Dendritic cell treated with granulocyte-macrophage colony-stimulating factor and Interleukin-4, amounts not matched to agents 40 ng/mL and 50 ng/mL, for 4 days (primary cell): ENCODE measurements around the gene OR5AU1.
A peak's percentile ranks its signal among the peaks of the same experiment; 100 is the strongest.

Experiments used
- H3K27ac Mint-ChIP-seq: one replicate; pipeline ENCODE4 v1.8.0; 2022; ENCODE audit warnings: mild to moderate bottlenecking, mixed read lengths
- H3K27me3 Mint-ChIP-seq: one replicate; pipeline ENCODE4 v1.8.0; 2022; ENCODE audit warnings: mild to moderate bottlenecking, mixed read lengths
- H3K36me3 Mint-ChIP-seq: one replicate; pipeline ENCODE4 v1.8.0; 2022; ENCODE audit warnings: low read depth, mixed read lengths
- H3K4me1 Mint-ChIP-seq: one replicate; pipeline ENCODE4 v1.8.0; 2022; ENCODE audit warnings: low read depth, mixed read lengths
- H3K4me3 Mint-ChIP-seq: one replicate; pipeline ENCODE4 v1.8.0; 2022; ENCODE audit warnings: mild to moderate bottlenecking, moderate library complexity, mixed read lengths
- H3K9me3 Mint-ChIP-seq: one replicate; pipeline ENCODE4 v1.8.0; 2022; ENCODE audit warnings: mixed read lengths
- intact Hi-C: fragments of 100-400 bp; cut with micrococcal nuclease; formaldehyde crosslinking; loops from one replicate; pipeline ENCODE4 v1.15.0; 2022

The OR5AU1 gene

GRCh38 chr14:21155963-21156362, at the start of gene OR5AU1:
Gene OR5AU1, minus strand, starts transcription at chr14:21156063. Its CDS starts 191 bp downstream, at chr14:21155872.
- Mint-ChIP-seq H3K9me3 (no peaks in the 10 kb centered on the region), H3K27me3 (peaks cover 10% of the 10 kb centered on the region), H3K27ac (no peak within 1 kb of the TSS), H3K36me3 (no peaks in the 10 kb centered on the region), H3K4me1 (no peaks in the 10 kb centered on the region), H3K4me3 (no peak within 1 kb of the TSS)
- intact Hi-C loops: no loop called here

GRCh38 chr14:21205026-21205677, 49.3 kb upstream of the OR5AU1 start:
- Mint-ChIP-seq H3K4me3 (no peak overlapping the region), H3K27me3 (no peaks in the 10 kb centered on the region), H3K9me3 (no peaks in the 10 kb centered on the region), H3K36me3 (peaks cover 93% of the 10 kb centered on the region), H3K4me1 (peaks cover 51% of the 10 kb centered on the region), H3K27ac (no peak overlapping the region)
- intact Hi-C loops: no loop called here

GRCh38 chr14:21204167-21205025, 48.5 kb upstream of the OR5AU1 start:
- no peaks in the 10 kb centered on the region for H3K27me3 Mint-ChIP-seq
- H3K4me1 Mint-ChIP-seq: peaks cover 51% of the 10 kb centered on the region
- intact Hi-C loops: no loop called here
- peaks cover 86% of the 10 kb centered on the region for H3K36me3 Mint-ChIP-seq
- H3K4me3 Mint-ChIP-seq: no peak overlapping the region
- no peak overlapping the region for H3K27ac Mint-ChIP-seq
- H3K9me3 Mint-ChIP-seq: no peaks in the 10 kb centered on the region

GRCh38 chr14:21203470-21204166, 47.8 kb upstream of the OR5AU1 start:
- Mint-ChIP-seq H3K27ac (peak overlapping the region; percentile 8), H3K27me3 (no peaks in the 10 kb centered on the region), H3K4me1 (peaks cover 51% of the 10 kb centered on the region), H3K36me3 (peaks cover 78% of the 10 kb centered on the region), H3K9me3 (no peaks in the 10 kb centered on the region), H3K4me3 (no peak overlapping the region)
- intact Hi-C loops: no loop called here

GRCh38 chr14:21202463-21203358, 46.8 kb upstream of the OR5AU1 start:
- intact Hi-C loops: no loop called here
- peak overlapping the region; percentile 8 for H3K27ac Mint-ChIP-seq
- H3K9me3 Mint-ChIP-seq: no peaks in the 10 kb centered on the region
- H3K4me3 Mint-ChIP-seq: no peak overlapping the region
- H3K27me3 Mint-ChIP-seq: no peaks in the 10 kb centered on the region
- H3K4me1 Mint-ChIP-seq: peaks cover 57% of the 10 kb centered on the region
- peaks cover 69% of the 10 kb centered on the region for H3K36me3 Mint-ChIP-seq

GRCh38 chr14:21201732-21202462, 46.0 kb upstream of the OR5AU1 start:
- H3K9me3 Mint-ChIP-seq: no peaks in the 10 kb centered on the region
- intact Hi-C loops: no loop called here
- H3K4me3 Mint-ChIP-seq: no peak overlapping the region
- no peak overlapping the region for H3K27ac Mint-ChIP-seq
- H3K27me3 Mint-ChIP-seq: no peaks in the 10 kb centered on the region
- peaks cover 55% of the 10 kb centered on the region for H3K4me1 Mint-ChIP-seq
- peaks cover 61% of the 10 kb centered on the region for H3K36me3 Mint-ChIP-seq

GRCh38 chr14:21200752-21201461, 45.0 kb upstream of the OR5AU1 start:
- Mint-ChIP-seq H3K36me3 (peaks cover 51% of the 10 kb centered on the region), H3K27ac (no peak overlapping the region), H3K27me3 (no peaks in the 10 kb centered on the region), H3K4me3 (no peak overlapping the region), H3K9me3 (no peaks in the 10 kb centered on the region), H3K4me1 (peaks cover 45% of the 10 kb centered on the region)
- intact Hi-C loops: no loop called here

- Mint-ChIP-seq H3K27ac (no peak overlapping the region), H3K36me3 (peaks cover 41% of the 10 kb centered on the region), H3K4me1 (peaks cover 40% of the 10 kb centered on the region), H3K27me3 (no peaks in the 10 kb centered on the region), H3K9me3 (no peaks in the 10 kb centered on the region), H3K4me3 (no peak overlapping the region)
- intact Hi-C loops: no loop called here
Observed at GRCh38 chr14:21199611-21200560, 44.0 kb upstream of the OR5AU1 start.

GRCh38 chr14:21197418-21198205, 41.7 kb upstream of the OR5AU1 start:
- intact Hi-C loops: no loop called here
- no peak overlapping the region for H3K27ac Mint-ChIP-seq
- peaks cover 18% of the 10 kb centered on the region for H3K36me3 Mint-ChIP-seq
- peaks cover 10% of the 10 kb centered on the region for H3K27me3 Mint-ChIP-seq
- H3K9me3 Mint-ChIP-seq: no peaks in the 10 kb centered on the region
- H3K4me3 Mint-ChIP-seq: no peak overlapping the region
- peaks cover 30% of the 10 kb centered on the region for H3K4me1 Mint-ChIP-seq

- no peaks in the 10 kb centered on the region for H3K9me3 Mint-ChIP-seq
- intact Hi-C loops: no loop called here
- H3K27me3 Mint-ChIP-seq: peaks cover 14% of the 10 kb centered on the region
- no peak overlapping the region for H3K4me3 Mint-ChIP-seq
- H3K36me3 Mint-ChIP-seq: no peaks in the 10 kb centered on the region
- peaks cover 36% of the 10 kb centered on the region for H3K4me1 Mint-ChIP-seq
- H3K27ac Mint-ChIP-seq: no peak overlapping the region
Observed at GRCh38 chr14:21194597-21194996, 38.7 kb upstream of the OR5AU1 start.

GRCh38 chr14:21192875-21193535, 37.1 kb upstream of the OR5AU1 start:
- H3K27ac Mint-ChIP-seq: no peak overlapping the region

More at GRCh38 chr14:21192875-21193535, 37.1 kb upstream of the OR5AU1 start:
- H3K36me3 Mint-ChIP-seq: no peaks in the 10 kb centered on the region
- peaks cover 14% of the 10 kb centered on the region for H3K27me3 Mint-ChIP-seq
- no peak overlapping the region for H3K4me3 Mint-ChIP-seq
- intact Hi-C loops: no loop called here
- H3K4me1 Mint-ChIP-seq: peaks cover 33% of the 10 kb centered on the region
- H3K9me3 Mint-ChIP-seq: no peaks in the 10 kb centered on the region
